Endodermal cell (in vitro differentiated cells): Measurements from ENCODE around the gene TGFBI. TPM values are rescaled to one million over a fixed set of nuclear protein-coding genes. Genes with fewer than 3 reads are reported as not detected.

Experiments used
- DNase-seq: peaks from one replicate; pipeline ENCODE4 v3.0.0-alpha.2; 2017
- H3K27ac ChIP-seq: 2 replicates; pipeline ENCODE4 v1.5.1; 2013; ENCODE audit warnings: mild to moderate bottlenecking, low read depth, low read length, moderate library complexity
- H3K27me3 ChIP-seq: 2 replicates; pipeline ENCODE4 v1.6.1; 2013; ENCODE audit warnings: mild to moderate bottlenecking, low read length, moderate library complexity; ENCODE audit not compliant: insufficient read depth, control insufficient read depth, poor library complexity, severe bottlenecking
- H3K36me3 ChIP-seq: 2 replicates; pipeline ENCODE4 v1.7.0; 2013; ENCODE audit warnings: mild to moderate bottlenecking, low read length, moderate library complexity; ENCODE audit not compliant: control insufficient read depth, insufficient read depth
- H3K4me1 ChIP-seq: one replicate; pipeline ENCODE4 v1.7.0; 2013; ENCODE audit warnings: low read length; ENCODE audit not compliant: control insufficient read depth, insufficient read depth
- H3K4me3 ChIP-seq: 2 replicates; pipeline ENCODE4 v1.5.1; 2013; ENCODE audit warnings: mild to moderate bottlenecking, low read length, moderate library complexity
- H3K9ac ChIP-seq: 2 replicates; pipeline ENCODE4 v1.6.1; 2013; ENCODE audit warnings: mild to moderate bottlenecking, low read length, moderate library complexity; ENCODE audit not compliant: poor library complexity, severe bottlenecking; ENCODE audit errors: extremely low read depth
- H3K9me3 ChIP-seq: 2 replicates; pipeline ENCODE4 v1.6.1; 2013; ENCODE audit warnings: mild to moderate bottlenecking, low read length, moderate library complexity; ENCODE audit not compliant: control insufficient read depth
- H3K27ac Mint-ChIP-seq: 2 replicates; pipeline ENCODE4 v1.8.0; 2020; ENCODE audit warnings: mixed read lengths
- H3K27me3 Mint-ChIP-seq: 2 replicates; pipeline ENCODE4 v1.8.0; 2021; ENCODE audit warnings: mild to moderate bottlenecking, mixed read lengths; ENCODE audit not compliant: insufficient read depth
- H3K36me3 Mint-ChIP-seq: 2 replicates; pipeline ENCODE4 v1.8.0; 2020; ENCODE audit warnings: low read depth, mixed read lengths
- H3K4me1 Mint-ChIP-seq: 2 replicates; pipeline ENCODE4 v1.8.0; 2020; ENCODE audit warnings: mixed read lengths
- H3K4me3 Mint-ChIP-seq: 2 replicates; pipeline ENCODE4 v1.8.0; 2020; ENCODE audit warnings: mild to moderate bottlenecking, moderate library complexity, mixed read lengths
- H3K9me3 Mint-ChIP-seq: 2 replicates; pipeline ENCODE4 v1.8.0; 2020; ENCODE audit warnings: mild to moderate bottlenecking, mixed read lengths
- CTCF ChIP-seq: fragments of 200-600 bp; sonication (generic); conservative IDR thresholded peaks from 2 replicates; pipeline ENCODE4 v1.5.0; 2021; ENCODE audit warnings: antibody characterized with exemption, mild to moderate bottlenecking
- WGBS, 2 experiments: methylation state at CpG; one replicate each; pipeline versions ENCODE4 v1.1.5 to v1.1.7; 2013; ENCODE audit warnings: missing lambda C conversion rate in 2 of 2, mixed read lengths in 1 of 2; ENCODE audit not compliant: insufficient coverage in 1 of 2, insufficient read length in 1 of 2; 5-methylcytosine and 5-hydroxymethylcytosine counted together
- long read RNA-seq, 4 experiments: library from polyadenylated mRNA in 2 of 4; library from RNA in 1 of 4; library from capped mRNA in 1 of 4; stranded (forward) in 3 of 4; unstranded in 1 of 4; transcript quantifications; one replicate each; pipeline ENCODE4 v2.0.0, GENCODE V29; 2020 to 2021; ENCODE audit warnings: inconsistent platforms in 1 of 4
- polyA plus RNA-seq, 2 experiments: library from polyadenylated mRNA; stranded (reverse); fragments of 50-300 nt; gene quantifications; one replicate each; pipeline ENCODE4 v1.2.3, GENCODE V29; 2013
- total RNA-seq, 2 donors: library from RNA; stranded (reverse); fragmentation: NEBNext Ultra II Directional in 1 of 2; extraction: Animal tissue kit (Norgen Biotek cat#: 25700) in 1 of 2; gene quantifications; 2 replicates in 1 of 2; 3 replicates in 1 of 2; pipeline ENCODE4 v1.2.1, GENCODE V29; 2021

Gene TGFBI
- 1 to 10 TPM; 2.8 to 4.9 TPM for total RNA-seq
- polyA plus RNA-seq (2013, experiment 1 of 2), result 40.8 TPM
- 59.6 TPM for polyA plus RNA-seq (2013, experiment 2 of 2)
- long read RNA-seq, experiment 1, partial matches to known transcripts, result 0 of 1 reads
- long read RNA-seq, experiment 1, other reads (novel, unspliced or antisense), result 0 of 1 reads
- long read RNA-seq, experiment 2, partial matches to known transcripts, result 1 of 5 reads
- long read RNA-seq, experiment 2, other reads (novel, unspliced or antisense), result 0 of 5 reads
- long read RNA-seq, experiment 3, transcript TGFBI-201 (17 exons, 2,804 nt), result major isoform, 11 of 17 reads
- long read RNA-seq, experiment 3, partial matches to known transcripts, result 0 of 17 reads
- long read RNA-seq, experiment 3, other reads (novel, unspliced or antisense), result 6 of 17 reads
- long read RNA-seq, experiment 4, partial matches to known transcripts, result 2 of 3 reads
- long read RNA-seq, experiment 4, other reads (novel, unspliced or antisense), result 0 of 3 reads

- Histone ChIP-seq H3K4me3 (peak within 1 kb of the TSS; percentile 68), H3K9me3 (no peaks in the 10 kb centered on the region), H3K27me3 (peaks cover 65% of the 10 kb centered on the region), H3K9ac (no peak within 1 kb of the TSS), H3K27ac (no peak within 1 kb of the TSS), H3K4me1 (no peaks in the 10 kb centered on the region), H3K36me3 (no peaks in the 10 kb centered on the region)
- Mint-ChIP-seq H3K9me3 (no peaks in the 10 kb centered on the region), H3K27me3 (peaks cover 78% of the 10 kb centered on the region), H3K36me3 (no peaks in the 10 kb centered on the region), H3K27ac (no peak within 1 kb of the TSS), H3K4me1 (peaks cover 9% of the 10 kb centered on the region), H3K4me3 (peak within 1 kb of the TSS; percentile 59)
- DNase-seq, result peak; percentile 90
- TF ChIP-seq CTCF, result peak; percentile 39
- 9 to 10% methylated on average over 40 to 68 of the region's 68 CpGs for WGBS, 2 experiments
Measured at GRCh38 chr5:136028782-136029742, at the start of gene TGFBI. Gene TGFBI (plus strand): TSS chr5:136028988. CDS start chr5:136029056, 68 bp downstream.

- H3K4me1 Mint-ChIP-seq, result peaks cover 13% of the 10 kb centered on the region
- H3K9me3 Mint-ChIP-seq, result peaks cover 2% of the 10 kb centered on the region
- no peak overlapping the region for H3K27ac Mint-ChIP-seq
- no peak for DNase-seq
- H3K27me3 Mint-ChIP-seq, result peaks cover 5% of the 10 kb centered on the region
- no peak overlapping the region for H3K4me3 Mint-ChIP-seq
- no peak for TF ChIP-seq CTCF
- H3K36me3 Mint-ChIP-seq, result no peaks in the 10 kb centered on the region
- H3K4me1 ChIP-seq, result peaks cover 8% of the 10 kb centered on the region
- no peak overlapping the region for H3K27ac ChIP-seq
- H3K4me3 ChIP-seq, result no peak overlapping the region
- H3K36me3 ChIP-seq, result no peaks in the 10 kb centered on the region
- no peaks in the 10 kb centered on the region for H3K9me3 ChIP-seq
- H3K27me3 ChIP-seq, result no peaks in the 10 kb centered on the region
- H3K9ac ChIP-seq, result no peak overlapping the region
- 100% methylated on average over 1 of the region's 2 CpGs; no CpG with 5 or more reads in 1 of the 2 experiments for WGBS, 2 experiments
Measured at GRCh38 chr5:135978993-135979392, 49.8 kb upstream of the TGFBI start.

- H3K36me3 ChIP-seq, result no peaks in the 10 kb centered on the region
Measured at GRCh38 chr5:135979510-135979909, 49.3 kb upstream of the TGFBI start.

More at GRCh38 chr5:135979510-135979909, 49.3 kb upstream of the TGFBI start:
- peaks cover 8% of the 10 kb centered on the region for H3K4me1 ChIP-seq
- Mint-ChIP-seq H3K9me3 (peaks cover 2% of the 10 kb centered on the region), H3K27me3 (peaks cover 5% of the 10 kb centered on the region), H3K4me3 (no peak overlapping the region), H3K36me3 (no peaks in the 10 kb centered on the region), H3K4me1 (peaks cover 13% of the 10 kb centered on the region), H3K27ac (no peak overlapping the region)
- no peak for DNase-seq
- no peak for TF ChIP-seq CTCF
- no peaks in the 10 kb centered on the region for H3K27me3 ChIP-seq
- no peak overlapping the region for H3K27ac ChIP-seq
- H3K9ac ChIP-seq, result no peak overlapping the region
- H3K4me3 ChIP-seq, result no peak overlapping the region
- no peaks in the 10 kb centered on the region for H3K9me3 ChIP-seq
- WGBS, 2 experiments, result 70 to 94% methylated on average over 1 of the region's 1 CpG
